HuH-7 (cell line): Measurements from ENCODE around the gene EXPH5.
A peak's percentile ranks its signal among the peaks of the same experiment; 100 is the strongest.

ENCODE experiments used
- DNase-seq: peaks from one replicate; pipeline ENCODE4 v3.0.0; 2011; ENCODE audit warnings: low spot score

EXPH5 gene

DNA sequence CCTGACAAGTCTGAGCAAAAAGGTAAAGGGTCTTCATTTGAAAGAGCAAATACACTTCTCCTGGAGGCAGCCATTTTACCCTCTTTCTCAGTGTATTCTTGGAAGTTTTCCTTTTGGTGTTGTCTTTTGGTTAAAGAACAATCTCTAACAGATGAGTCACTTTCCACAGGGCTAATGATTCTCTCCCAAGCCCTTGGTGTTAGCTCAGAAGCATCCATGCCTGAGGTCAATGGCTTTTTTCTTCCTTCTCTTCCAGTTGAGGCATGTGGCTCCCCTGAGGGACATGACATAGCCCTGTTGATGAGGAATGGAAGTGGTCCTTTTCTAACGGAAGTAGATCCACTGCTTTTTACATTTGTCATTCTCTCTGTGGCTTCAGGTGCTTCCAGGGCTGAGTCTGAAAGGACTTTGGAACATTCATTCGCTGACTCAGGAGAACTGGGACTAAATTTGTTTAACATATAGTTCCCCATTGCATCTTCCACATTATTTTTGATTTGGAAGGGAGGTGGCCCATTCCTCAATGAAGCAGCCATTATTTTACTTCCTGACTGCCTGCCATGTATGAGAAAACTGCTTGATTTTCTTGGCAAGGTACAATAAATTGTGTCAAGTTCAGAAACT lies 81.6 kb downstream of the EXPH5 start:
- no peak for DNase-seq

DNA sequence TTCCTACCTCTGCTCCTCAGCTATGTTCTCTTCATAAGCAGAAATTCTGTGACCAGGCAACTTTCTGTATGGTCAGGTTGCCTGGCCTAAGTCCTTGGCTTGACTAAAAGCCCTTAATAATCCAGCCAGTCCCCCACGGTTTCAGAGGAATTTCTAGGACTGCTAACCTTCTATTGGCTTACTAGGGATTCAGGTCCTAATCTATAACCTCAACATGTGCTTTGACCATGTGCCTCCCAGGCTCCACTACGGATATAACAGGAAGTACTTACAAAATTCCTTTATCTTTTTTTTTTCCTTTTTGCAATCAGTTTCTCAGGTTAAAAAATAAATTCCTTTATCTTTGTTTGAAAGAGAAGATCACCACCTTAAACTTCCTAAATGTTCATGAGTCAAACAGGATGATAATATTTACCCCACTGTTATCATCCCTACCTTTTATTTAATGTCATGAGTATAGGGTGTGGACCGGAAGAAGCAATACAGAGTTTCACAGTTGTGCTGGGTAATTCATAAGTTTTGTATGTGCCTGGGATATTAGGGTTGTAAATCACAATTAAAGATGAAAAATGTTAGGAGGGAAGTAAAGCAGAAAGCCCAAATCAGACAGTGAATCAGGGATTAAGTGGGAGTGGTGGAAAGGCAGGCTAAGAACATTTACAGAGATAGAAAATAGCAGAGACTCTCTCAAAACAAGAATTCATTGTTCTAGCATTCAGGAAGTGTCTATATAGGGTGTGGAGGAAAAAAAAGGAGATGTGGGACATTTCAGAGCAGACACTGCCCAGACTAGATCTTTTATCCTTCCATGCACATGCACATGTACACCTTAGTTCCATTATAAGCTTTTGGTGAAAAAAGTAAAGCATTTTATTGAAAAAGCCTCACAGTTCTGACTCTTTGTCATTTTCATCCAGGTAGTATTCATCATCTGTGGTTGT lies 84.6 kb downstream of the EXPH5 start:
- no peak for DNase-seq

- no peak for DNase-seq
Measured at GRCh38 chr11:108501396-108501795, 92.2 kb downstream of the EXPH5 start.

- DNase-seq, result no peak
Measured at GRCh38 chr11:108500721-108501120, 92.8 kb downstream of the EXPH5 start.

GRCh38 chr11:108500169-108500568 lies 93.4 kb downstream of the EXPH5 start:
- no peak for DNase-seq

- DNase-seq, result no peak
Measured at GRCh38 chr11:108498816-108499408, 94.7 kb downstream of the EXPH5 start.

DNA sequence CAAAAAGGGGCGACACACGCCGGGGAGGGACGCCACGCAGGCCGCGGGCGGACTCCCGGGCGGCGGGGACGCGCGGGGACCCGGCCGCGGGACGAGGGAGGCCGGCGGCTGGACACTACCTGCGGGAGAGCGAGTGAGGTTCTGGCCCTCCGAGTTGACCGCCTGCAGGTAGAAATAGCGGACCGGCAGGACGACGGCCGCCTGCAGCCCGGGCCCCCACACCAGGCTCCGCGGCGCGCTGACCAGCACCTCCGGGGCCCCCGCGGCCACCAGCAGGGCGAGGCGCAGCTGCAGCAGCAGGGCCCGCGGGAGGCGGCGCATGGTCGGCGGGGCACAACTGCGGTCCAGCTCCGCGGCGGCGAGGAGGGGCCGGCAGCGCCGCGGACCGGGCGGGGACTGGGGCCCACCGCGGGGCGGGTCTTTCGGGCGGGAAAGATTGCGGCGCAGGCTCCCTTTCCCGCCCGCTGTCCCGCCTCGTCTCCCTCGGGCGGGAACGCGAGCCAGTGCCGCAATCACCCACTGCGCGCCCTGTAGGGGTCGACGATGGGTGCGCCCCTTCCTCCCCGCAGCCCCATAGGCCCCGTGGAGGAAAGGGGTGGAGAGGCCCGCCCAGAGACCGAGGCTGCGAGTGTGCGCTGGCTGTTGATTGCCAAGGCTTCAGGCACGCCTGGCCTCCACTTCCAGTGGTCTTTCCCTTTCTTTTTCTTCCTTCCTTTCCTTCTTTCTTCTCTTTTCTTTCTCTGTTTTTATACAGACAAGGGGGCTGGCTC lies 95.3 kb downstream of the EXPH5 start, which contains the start of gene POGLUT3:
Gene POGLUT3 (minus strand): TSS at position 339 of the 770 bp plus-strand sequence. CDS start 18 bp downstream, at position 321.
- peak; percentile 68 for DNase-seq

DNA sequence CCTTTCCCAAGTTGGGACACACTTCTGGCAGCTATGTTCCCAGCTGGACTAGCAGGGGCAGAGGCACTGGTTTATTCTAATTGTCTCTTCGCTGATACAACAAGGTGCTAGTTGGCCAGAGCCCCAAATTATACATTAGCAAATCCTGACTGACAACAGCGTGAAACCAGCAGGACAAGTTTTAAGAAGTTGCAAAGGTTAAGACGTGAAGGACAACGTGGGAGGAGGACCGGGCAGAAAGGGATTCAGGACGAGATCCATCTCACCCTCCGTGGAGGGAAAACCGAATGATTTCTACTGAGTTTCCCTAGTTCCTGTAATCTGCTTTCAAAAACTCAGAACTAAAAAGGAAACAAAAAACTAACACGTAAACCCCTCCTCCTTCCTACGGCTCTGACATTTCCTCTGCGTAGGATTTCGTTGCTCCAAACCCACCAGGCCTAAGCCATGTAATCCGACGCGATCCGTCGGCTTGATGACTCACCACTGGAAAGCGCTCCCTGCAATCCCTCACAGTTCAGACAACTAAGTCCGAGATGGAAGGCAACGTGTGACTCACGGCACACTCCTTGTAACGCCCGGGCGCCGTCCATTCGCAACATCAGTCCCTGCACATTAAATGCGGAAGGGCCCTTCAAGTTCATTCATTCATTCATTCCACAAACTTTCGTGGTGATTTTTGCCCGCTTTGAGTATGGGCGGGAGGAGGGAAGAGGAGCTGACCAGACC lies 96.1 kb downstream of the EXPH5 start:
- peak; percentile 76 for DNase-seq

GRCh38 chr11:108496643-108497256 lies 96.8 kb downstream of the EXPH5 start:
- no peak for DNase-seq

- no peak for DNase-seq
Measured at GRCh38 chr11:108495326-108495725, 98.2 kb downstream of the EXPH5 start.

GRCh38 chr11:108494182-108494581 lies 99.4 kb downstream of the EXPH5 start:
- no peak for DNase-seq

DNA sequence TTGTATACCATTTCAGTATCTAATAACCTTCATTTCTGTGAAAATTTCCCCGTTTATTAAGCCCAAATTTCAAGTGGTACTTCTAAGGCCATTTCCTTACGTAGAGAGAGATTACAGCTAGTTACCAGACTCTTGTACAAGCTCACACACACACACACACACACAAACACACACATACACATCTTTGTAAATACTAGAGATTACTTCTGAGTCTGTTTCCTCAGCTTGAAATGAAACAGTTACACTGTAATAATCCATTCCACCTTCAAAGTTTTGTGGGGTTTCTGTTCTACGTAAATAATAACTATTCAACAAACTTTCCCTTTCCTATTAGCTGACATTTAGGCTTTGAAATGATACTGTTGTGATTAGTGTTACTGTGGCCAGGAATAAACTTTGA lies 101.6 kb downstream of the EXPH5 start:
- no peak for DNase-seq

GRCh38 chr11:108486828-108487227 lies 106.7 kb downstream of the EXPH5 start:
- DNase-seq, result no peak

- no peak for DNase-seq
Measured at GRCh38 chr11:108486331-108486730, 107.2 kb downstream of the EXPH5 start.

- DNase-seq, result no peak
Measured at GRCh38 chr11:108483163-108483562, 110.4 kb downstream of the EXPH5 start.

DNA sequence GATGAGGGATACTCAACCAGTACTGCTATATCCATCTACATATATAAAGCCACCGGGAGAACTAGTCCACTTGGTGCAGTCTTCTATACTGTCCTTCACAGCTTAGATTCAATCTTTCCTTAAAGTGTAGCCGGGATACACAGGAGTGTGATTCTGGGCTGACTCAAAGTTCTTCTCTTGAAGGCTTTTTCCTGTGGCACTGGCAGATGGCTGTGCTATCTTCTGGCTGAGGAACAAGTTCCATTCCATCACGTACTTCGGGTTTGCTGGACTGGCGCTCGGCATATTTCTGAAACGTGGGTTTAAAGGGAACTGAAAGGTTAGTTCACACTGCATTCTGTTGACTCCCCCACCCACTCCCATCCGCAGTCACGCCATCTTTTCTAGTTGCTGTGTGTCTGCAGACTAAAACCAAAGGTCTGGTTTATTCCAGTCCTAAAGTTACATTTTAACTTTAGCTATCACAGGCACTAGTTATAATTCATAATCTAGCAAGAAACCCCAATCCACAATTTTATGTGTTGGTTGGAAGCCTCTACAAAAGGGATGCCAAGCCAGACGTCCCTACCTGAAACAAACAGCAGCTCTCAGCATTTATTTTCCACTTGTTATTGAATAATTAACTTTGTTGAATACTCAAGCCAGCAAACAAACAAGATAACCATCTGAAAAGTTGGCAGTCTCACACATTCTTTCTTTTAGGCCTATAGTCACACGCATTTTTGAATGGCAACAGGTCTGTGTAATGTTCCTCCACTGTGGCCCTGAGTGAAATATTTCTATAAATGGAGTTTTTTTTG lies 118.7 kb downstream of the EXPH5 start:
- no peak for DNase-seq

- no peak for DNase-seq
Measured at GRCh38 chr11:108472681-108473080, 120.9 kb downstream of the EXPH5 start.

DNA sequence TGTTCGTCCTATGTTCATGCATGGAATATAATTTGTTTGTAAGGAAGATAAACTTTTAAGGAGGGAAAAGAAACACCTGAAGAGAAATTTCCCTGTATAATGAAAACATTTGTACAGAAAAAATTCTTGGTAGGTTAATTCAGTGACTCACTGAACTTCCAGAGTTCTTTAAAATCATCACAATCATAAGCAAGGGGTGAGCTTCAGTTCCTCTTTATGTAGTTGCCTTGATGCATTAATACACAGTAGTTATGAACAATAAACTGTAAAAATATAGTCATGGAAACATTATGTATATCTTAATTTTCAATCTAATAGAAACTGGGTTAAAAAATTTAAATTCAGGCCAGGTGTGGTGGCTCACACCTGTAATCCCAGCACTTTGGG lies 125.1 kb downstream of the EXPH5 start:
- no peak for DNase-seq

DNA sequence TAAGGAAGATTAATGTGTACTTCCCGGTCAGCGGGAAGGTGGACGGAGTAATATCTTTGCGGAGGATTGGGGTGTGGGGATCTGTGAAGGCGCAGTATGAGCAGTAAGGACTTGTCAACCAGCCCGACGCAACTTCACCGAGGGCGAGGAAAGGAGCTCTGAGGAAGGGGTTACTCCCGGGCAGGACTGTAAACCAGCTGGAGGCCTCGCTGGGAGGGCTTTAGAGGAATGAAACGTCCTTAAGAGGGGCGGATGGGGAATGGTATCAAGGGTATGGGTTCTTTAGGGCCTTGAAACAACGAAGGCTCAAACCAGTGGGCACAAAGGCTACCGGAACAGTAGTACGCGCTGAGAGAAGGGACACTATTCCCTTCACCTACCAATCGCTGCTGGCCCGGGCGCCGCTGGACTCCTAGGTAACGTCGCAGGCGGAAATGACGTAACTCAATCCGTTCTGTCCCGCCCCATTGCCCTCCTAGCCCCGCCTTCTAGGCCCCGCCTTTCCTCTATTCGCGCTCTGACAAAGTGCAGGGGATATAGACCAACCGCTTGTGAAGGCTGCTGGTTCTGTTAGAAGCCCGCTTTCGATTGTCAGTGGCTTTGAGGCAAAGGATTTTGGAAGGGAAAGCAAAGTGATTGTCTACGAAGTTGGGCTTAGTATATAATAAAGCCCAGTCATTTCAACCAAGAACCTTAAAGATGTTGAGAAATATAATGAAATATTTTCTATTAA lies 126.3 kb downstream of the EXPH5 start, which contains the start of gene C11orf65:
Gene C11orf65 (minus strand): TSS at position 439 of the 733 bp plus-strand sequence. CDS start 5,970 bp downstream, outside the sequence.
- peak; percentile 74 for DNase-seq
